ENCODE measurements around the gene CFAP61. TPM values are rescaled to one million over a fixed set of nuclear protein-coding genes. Genes with fewer than 3 reads are reported as not detected.

CFAP61 gene
- total RNA-seq, 1 experiment from 2014 or later: not detected

DNA sequence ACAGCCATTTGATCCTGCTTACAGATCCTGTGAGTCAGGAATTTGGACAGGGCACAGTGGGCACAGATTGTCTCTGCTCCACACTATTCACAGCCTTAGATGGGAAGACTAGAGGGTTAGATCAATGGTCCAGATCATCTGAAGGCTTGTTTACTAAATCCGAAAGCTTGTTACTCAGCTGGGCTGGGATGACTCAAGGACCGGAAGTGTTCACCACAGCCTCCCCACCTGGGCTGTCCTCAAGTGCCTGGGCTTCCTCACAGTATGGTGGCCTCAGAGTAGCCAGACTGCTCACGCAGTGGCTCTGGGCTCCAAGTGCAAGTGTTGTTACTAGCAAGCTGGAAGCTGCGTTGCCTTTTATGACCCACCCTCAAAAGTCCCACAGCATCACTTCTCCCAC lies 240.1 kb downstream of the CFAP61 start:
- H3K4me2 ChIP-seq (ENCODE audit: low read length): no peak overlapping the region
- H4K20me1 ChIP-seq (ENCODE audit: low read length): no peaks in the 10 kb centered on the region
- H2AFZ ChIP-seq (ENCODE audit: low read length): no peak overlapping the region
- H3K79me2 ChIP-seq (ENCODE audit: low read length): no peaks in the 10 kb centered on the region
- no peaks in the 10 kb centered on the region for H3K4me1 ChIP-seq (ENCODE audit: insufficient read depth, low read length)
- H3K36me3 ChIP-seq (ENCODE audit: low read depth, low read length): no peaks in the 10 kb centered on the region
- H3F3A ChIP-seq (ENCODE audit: low read length, unreplicated experiment): no peaks in the 10 kb centered on the region
- TF ChIP-seq, protein P1, sequence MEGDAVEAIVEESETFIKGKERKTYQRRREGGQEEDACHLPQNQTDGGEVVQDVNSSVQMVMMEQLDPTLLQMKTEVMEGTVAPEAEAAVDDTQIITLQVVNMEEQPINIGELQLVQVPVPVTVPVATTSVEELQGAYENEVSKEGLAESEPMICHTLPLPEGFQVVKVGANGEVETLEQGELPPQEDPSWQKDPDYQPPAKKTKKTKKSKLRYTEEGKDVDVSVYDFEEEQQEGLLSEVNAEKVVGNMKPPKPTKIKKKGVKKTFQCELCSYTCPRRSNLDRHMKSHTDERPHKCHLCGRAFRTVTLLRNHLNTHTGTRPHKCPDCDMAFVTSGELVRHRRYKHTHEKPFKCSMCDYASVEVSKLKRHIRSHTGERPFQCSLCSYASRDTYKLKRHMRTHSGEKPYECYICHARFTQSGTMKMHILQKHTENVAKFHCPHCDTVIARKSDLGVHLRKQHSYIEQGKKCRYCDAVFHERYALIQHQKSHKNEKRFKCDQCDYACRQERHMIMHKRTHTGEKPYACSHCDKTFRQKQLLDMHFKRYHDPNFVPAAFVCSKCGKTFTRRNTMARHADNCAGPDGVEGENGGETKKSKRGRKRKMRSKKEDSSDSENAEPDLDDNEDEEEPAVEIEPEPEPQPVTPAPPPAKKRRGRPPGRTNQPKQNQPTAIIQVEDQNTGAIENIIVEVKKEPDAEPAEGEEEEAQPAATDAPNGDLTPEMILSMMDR (conservative IDR thresholded peaks at IDR 0.05; ENCODE audit: low read depth, low read length): no peak
- TF ChIP-seq EZH2 (IDR thresholded peaks at IDR 0.05; ENCODE audit: low read length, unreplicated experiment) (no peak), EZH2phosphoT487 (IDR thresholded peaks at IDR 0.05; ENCODE audit: borderline replicate concordance, low read length) (no peak)
- intact Hi-C loops (cut with micrococcal nuclease): no loop called here
- H3K9me2 ChIP-seq (replicated peaks; ENCODE audit: low read length): no peaks in the 10 kb centered on the region
- no peak overlapping the region for H3K4me3 ChIP-seq (ENCODE audit: low read length)
- ATAC-seq (no peak), DNase-seq (no peak)
- H3K27ac ChIP-seq (ENCODE audit: low read length): no peak overlapping the region
- CTCF ChIA-PET: no interaction called here
- no peaks in the 10 kb centered on the region for H3K9me3 ChIP-seq (ENCODE audit: low read length)
- peaks cover 13% of the 10 kb centered on the region for H3K27me3 ChIP-seq (ENCODE audit: low read length)
- BruUV-seq (replicated peaks): no TSS peak
- no peak overlapping the region for H3K9ac ChIP-seq (ENCODE audit: low read length)
- POLR2A ChIA-PET (ENCODE audit: unreplicated experiment): no interaction called here

DNA sequence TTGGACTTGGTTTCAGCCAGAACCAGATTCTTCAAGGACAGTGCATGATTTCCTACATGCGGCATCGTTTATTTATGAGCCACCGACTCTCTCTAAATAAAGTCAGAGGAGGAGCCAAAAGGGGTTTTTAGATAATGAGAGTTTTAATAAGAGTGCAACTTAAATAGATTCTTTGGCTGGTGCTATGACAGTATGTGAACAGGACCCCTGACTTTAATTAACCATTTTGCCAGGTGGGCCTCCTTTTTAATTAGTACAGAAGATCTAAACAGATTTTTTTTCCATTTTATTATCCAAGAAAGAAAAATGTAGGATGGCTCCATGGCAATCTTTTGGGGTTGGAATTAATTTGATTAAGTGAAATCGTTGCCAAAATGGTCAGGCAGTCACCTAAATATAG lies 240.8 kb downstream of the CFAP61 start:
- no peak overlapping the region for H3K9ac ChIP-seq (ENCODE audit: low read length)
- H2AFZ ChIP-seq (ENCODE audit: low read length): no peak overlapping the region
- H3F3A ChIP-seq (ENCODE audit: low read length, unreplicated experiment): no peaks in the 10 kb centered on the region
- peaks cover 13% of the 10 kb centered on the region for H3K27me3 ChIP-seq (ENCODE audit: low read length)
- intact Hi-C loops (cut with micrococcal nuclease): no loop called here
- TF ChIP-seq EZH2 (IDR thresholded peaks at IDR 0.05; ENCODE audit: low read length, unreplicated experiment) (no peak), EZH2phosphoT487 (IDR thresholded peaks at IDR 0.05; ENCODE audit: borderline replicate concordance, low read length) (no peak)
- TF ChIP-seq, protein P1 (conservative IDR thresholded peaks at IDR 0.05; ENCODE audit: low read depth, low read length): no peak
- POLR2A ChIA-PET (ENCODE audit: unreplicated experiment): no interaction called here
- H3K27ac ChIP-seq (ENCODE audit: low read length): no peak overlapping the region
- no peak overlapping the region for H3K4me3 ChIP-seq (ENCODE audit: low read length)
- no peaks in the 10 kb centered on the region for H3K9me3 ChIP-seq (ENCODE audit: low read length)
- CTCF ChIA-PET: interaction anchor here (0.7 kb wide), 1 partner anchor 24 kb away, joined by 3 read pairs; no protein-coding TSS in a partner anchor
- H3K4me1 ChIP-seq (ENCODE audit: insufficient read depth, low read length): no peaks in the 10 kb centered on the region
- no peaks in the 10 kb centered on the region for H4K20me1 ChIP-seq (ENCODE audit: low read length)
- no peaks in the 10 kb centered on the region for H3K79me2 ChIP-seq (ENCODE audit: low read length)
- no peak overlapping the region for H3K4me2 ChIP-seq (ENCODE audit: low read length)
- DNase-seq: no peak
- no peak for ATAC-seq
- no TSS peak for BruUV-seq (replicated peaks)
- no peaks in the 10 kb centered on the region for H3K9me2 ChIP-seq (replicated peaks; ENCODE audit: low read length)
- H3K36me3 ChIP-seq (ENCODE audit: low read depth, low read length): no peaks in the 10 kb centered on the region

DNA sequence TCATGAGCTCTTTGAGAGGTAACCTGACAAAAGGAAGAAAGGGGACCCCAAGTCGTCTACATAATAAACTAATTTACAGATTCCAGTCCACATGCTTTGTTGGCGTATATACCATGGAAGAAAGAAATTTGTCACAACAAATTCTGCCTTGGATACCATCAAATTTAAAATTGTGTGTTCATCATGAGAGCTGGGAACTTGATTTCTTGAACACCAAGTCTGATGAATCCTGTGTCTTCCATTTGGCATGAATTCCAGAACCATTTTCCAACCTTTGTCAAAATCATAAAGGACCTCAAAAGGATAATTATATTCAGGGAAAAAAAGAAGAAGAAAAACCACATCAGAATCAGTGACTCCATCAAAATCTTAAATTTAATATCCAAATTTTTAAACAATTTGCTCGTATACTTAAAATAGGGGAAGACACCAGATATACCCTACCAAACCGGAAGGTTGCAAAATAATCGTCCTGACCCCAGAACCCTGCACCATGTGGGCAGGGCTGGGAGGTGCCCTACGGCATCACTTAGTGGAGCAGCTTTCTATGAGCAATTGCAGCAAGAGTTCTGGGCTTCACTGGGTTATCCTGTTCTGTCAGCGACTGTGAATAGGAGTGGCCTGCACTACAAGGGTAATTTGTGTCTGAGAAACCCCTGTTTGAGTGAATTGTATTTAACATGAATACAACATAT lies 241.5 kb downstream of the CFAP61 start:
- no peaks in the 10 kb centered on the region for H3K4me1 ChIP-seq (ENCODE audit: insufficient read depth, low read length)
- no peaks in the 10 kb centered on the region for H3K79me2 ChIP-seq (ENCODE audit: low read length)
- H3K4me3 ChIP-seq (ENCODE audit: low read length): no peak overlapping the region
- H3K4me2 ChIP-seq (ENCODE audit: low read length): no peak overlapping the region
- intact Hi-C loops (cut with micrococcal nuclease): no loop called here
- H2AFZ ChIP-seq (ENCODE audit: low read length): no peak overlapping the region
- DNase-seq (no peak), ATAC-seq (no peak)
- H3F3A ChIP-seq (ENCODE audit: low read length, unreplicated experiment): no peaks in the 10 kb centered on the region
- no peaks in the 10 kb centered on the region for H3K36me3 ChIP-seq (ENCODE audit: low read depth, low read length)
- H3K27me3 ChIP-seq (ENCODE audit: low read length): peaks cover 15% of the 10 kb centered on the region
- H4K20me1 ChIP-seq (ENCODE audit: low read length): no peaks in the 10 kb centered on the region
- no peaks in the 10 kb centered on the region for H3K9me3 ChIP-seq (ENCODE audit: low read length)
- H3K9ac ChIP-seq (ENCODE audit: low read length): no peak overlapping the region
- ChIA-PET POLR2A (ENCODE audit: unreplicated experiment) (no interaction called here), CTCF (interaction anchor here (0.7 kb wide), 1 partner anchor 24 kb away, joined by 3 read pairs; no protein-coding TSS in a partner anchor)
- no TSS peak for BruUV-seq (replicated peaks)
- H3K27ac ChIP-seq (ENCODE audit: low read length): no peak overlapping the region
- TF ChIP-seq, protein P1 (conservative IDR thresholded peaks at IDR 0.05; ENCODE audit: low read depth, low read length): no peak
- no peak for TF ChIP-seq EZH2 (IDR thresholded peaks at IDR 0.05; ENCODE audit: low read length, unreplicated experiment)
- no peak for TF ChIP-seq EZH2phosphoT487 (IDR thresholded peaks at IDR 0.05; ENCODE audit: borderline replicate concordance, low read length)
- no peaks in the 10 kb centered on the region for H3K9me2 ChIP-seq (replicated peaks; ENCODE audit: low read length)
